Measurements from ENCODE around the gene OPRL1.
A peak's percentile ranks its signal among the peaks of the same experiment; 100 is the strongest.

The OPRL1 gene

DNA sequence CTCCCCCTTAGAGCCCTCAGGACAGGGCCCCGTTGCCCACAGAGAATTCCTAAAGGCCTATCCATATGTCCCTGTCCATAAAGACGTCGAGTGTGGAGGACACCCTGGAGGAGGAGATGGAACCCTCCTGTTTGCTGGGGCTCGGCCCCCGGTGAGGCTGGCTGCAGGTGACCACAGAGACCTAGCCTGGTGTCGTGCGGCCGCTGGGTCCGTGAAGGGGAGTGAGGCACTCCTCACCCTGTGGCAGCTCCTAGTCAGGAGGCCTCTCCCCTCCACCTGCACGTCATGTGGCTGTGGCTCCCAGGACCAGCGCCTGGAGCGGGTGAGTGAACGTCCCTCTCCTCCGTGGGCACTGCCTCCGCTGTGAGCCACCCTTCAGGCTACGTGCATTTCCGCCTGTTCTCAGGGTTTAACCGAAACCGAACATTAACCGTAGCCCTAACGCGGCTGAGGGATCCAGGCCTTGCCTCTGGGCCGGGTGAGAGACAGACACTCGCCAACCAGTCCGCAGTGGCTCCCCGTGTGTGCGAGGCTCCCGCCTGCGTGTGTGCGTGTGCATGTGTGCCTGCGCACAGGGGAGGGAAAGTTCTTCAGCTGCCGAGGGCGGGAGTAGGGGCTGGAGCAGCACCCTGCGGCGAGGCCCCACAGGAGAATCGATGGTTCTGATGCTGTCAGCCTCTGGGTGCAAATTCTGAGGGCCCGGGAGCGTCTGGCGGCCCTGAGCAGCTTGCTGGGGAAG, 22.8 kb upstream of the OPRL1 start:
- DNase-seq, result no peak

- DNase-seq, result no peak
Observed at GRCh38 chr20:64057628-64058498, 22.0 kb upstream of the OPRL1 start.

DNA sequence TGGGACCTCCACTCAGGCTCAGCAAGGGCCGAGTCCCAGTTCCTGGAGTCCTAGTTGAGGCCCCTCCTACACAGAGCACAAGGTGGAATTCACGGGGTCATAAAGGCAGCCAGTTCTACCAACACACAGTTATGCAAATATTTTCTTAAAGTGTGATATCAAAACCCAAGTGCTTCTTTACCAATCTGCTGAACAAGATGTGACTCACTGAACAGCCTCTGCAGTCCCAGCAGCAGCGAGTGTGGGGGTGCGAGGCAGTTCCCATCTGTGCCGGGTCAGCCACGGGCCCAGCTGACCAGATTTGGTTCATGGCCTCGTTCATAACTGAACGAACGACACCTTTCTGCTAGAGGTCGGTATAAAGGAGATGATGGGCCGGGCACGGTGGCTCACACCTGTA, 21.3 kb upstream of the OPRL1 start:
- peak; percentile 58 for DNase-seq

DNA sequence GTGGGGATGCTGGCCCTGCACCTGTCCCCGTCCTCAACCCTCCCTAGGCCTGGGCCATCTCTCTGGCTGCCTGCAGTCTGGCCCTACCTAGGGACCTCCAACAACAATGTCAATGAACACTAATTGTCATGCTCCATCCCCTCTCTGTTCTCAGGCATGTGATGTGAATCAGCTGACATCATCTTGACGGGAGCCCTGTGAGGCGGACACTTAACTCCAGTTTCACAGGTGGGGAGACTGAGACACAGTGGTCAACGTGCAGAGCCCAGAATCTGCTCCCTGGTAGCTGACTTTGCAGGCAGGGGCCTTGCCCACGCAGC, 17.6 kb upstream of the OPRL1 start:
- DNase-seq, result no peak

- DNase-seq, result peak; percentile 96
Observed at GRCh38 chr20:64062596-64063388, 17.1 kb upstream of the OPRL1 start, which contains the start of gene TCEA2. Gene TCEA2, plus strand, starts transcription at chr20:64063198. Its CDS starts 115 bp downstream, at chr20:64063313.

DNA sequence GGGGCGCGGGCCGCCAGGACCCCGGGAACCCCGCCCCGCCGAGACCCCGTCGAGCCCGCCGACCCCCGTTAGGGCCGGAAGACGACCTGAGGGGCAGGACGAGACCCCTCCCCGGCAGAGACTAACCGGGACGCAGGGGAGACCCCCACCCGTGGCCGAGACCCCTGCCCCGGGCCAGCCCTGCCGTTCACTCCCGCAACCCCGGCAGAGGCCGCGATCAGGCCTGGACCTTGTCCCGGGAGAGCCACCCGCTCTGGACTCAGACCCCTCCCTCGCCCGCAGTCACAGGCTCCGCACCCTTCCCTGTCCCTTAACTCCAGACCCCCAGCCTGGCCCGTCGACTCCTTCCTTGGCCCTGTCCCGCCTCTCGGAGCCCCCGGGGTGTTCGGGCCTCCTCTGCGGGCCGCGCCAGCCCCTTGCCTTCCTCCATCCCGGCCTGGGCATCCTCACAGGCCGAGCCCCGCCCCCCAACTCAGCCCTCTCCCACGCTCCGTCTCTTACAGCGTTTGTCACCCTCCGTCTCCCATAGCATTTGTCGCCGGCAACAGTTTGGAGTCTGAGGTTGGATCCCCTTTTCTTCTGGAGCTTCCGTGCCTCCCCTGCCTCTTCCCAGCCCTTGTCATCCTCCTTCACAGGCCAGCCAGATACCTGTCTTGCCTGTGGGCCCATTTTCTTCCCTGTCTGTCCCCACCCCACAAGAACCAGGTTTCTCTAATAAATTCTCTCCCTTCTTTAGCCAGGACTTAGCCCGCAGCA, 16.3 kb upstream of the OPRL1 start:
- DNase-seq, result no peak

GRCh38 chr20:64064145-64064698, 15.7 kb upstream of the OPRL1 start:
- peak; percentile 68 for DNase-seq

DNA sequence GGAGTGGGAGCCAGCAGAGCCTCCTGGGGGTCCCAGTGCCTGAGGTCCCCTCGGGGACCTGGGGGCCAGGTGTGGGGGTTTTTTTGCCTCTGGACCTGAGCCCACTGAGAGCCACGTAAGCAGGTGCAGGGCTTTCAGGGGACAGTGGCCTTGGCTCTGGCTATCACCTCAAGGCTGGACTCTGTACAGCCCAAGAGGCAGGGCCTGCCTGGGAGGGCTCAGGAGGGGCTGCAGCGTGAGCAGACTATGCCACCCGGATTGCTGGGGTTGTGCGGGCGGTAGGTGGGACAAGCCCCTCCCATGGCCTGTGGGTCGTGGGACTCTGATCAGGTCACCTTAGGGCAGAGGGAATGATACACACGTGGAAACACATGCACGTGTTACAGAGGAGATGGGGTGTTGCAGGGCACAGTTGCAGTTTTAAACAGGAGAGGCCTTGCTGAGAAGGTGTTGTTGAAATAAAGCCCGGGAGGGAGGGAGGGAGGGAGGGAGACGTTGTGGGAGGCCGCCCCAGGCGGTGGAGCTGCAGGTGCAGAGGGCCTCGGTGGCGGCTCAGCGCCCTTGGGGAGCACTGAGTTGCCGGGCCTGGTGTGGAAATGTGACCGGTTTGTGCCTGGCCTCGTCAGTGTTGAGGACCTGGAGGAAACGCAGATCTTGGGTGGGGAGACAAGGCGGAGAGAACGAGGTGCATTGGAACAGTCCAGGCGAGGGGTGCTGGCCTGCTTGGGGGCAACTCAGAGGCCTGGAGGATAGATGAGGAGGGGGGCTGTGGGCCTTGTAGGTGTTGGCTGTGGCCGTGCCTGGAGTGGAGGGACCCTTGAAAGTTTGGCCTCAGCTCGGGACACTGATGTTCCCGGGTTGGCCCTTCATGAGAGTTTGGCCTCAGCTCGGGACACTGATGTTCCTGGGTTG, 14.6 kb upstream of the OPRL1 start:
- DNase-seq, result no peak

DNA sequence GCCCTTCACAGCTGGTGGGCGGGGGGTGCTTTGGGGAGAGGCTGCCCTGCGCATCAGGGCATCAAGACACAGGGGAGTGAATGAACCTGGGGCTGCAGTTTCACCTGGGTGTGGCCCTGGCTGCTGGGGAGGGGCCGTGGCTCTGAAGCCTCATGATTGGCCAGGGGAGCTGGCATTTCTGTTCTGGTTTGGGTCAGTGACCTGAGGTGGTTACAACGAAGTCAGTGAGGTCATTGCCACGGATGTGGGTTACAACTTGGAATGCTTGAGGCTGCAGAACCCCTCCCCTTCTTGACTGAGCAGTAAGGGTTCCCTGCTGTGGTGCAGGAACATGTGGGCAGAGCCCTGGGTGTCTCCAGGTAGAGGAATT, 13.9 kb upstream of the OPRL1 start:
- DNase-seq, result peak; percentile 77

DNA sequence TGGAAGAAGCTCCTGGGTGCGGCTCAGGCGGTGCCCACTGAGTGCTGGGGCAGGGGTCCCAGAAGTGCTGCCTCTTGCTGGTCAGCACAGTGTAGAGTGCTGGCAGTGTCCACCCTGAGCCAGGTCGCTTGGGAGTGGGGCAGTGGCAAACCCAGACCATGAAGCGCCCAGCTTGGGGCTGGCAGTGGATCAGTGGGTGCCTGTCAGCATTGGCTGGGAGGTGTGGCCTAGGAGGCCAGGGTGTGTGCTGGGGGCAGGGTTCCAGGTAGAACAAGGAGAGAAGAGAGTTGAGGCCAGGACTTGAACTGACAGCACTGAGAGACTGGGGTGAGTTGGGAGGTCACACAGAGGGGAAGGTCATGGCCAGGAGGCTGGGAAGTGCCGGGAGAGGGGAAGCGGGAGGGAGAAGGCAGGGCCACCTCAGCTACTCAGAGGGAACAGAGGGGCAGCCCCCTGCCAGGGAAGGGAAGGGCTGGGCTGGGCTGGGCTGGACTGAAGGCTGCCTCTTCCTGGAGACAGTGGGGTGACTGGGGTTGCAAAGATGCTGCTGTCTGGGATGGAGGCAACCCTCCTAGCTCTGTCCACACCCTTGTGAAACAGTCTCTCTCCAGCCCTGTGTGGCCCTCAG, 12.8 kb upstream of the OPRL1 start:
- no peak for DNase-seq

- DNase-seq, result no peak
Observed at GRCh38 chr20:64067733-64068307, 12.1 kb upstream of the OPRL1 start.

DNA sequence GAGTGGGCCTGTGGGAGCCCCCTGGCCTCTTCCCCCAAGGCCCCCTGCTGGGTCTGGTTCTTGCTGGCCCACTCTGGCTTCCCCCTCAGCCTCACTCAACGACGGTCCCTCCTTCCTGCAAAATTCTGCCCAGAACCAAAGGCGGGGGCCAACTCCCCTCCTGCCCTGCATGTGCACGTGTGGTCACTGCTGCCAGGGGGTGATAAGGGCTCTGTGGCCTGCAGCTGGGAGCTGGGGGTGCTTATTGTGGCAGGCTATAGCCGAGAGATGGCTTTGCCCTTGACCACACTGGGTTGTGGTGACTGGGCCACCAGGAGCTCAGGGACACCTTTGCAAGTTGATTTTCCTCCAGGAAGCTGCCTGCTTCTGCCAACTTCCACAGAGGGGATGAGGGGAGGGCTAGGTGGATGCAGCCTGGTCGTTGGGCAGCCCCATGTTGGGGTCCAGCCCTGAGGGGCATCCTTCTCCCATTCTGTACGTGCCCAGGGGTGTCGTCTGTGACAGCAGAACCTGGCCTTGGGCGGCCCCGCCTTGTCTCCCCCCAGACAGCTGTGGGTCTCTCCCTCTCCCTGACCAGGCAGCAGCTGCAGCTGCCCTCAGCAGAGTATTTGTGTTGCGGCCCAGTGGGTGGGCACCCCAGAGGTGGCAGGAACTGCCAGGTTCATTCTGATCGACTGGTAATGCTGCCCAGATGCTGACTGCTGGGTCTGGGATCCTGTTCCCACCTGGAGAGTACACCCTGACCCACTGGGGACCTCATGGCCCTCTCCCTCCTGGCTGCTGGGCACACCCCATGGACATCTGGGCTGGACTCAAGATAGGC, 11.3 kb upstream of the OPRL1 start:
- no peak for DNase-seq

DNA sequence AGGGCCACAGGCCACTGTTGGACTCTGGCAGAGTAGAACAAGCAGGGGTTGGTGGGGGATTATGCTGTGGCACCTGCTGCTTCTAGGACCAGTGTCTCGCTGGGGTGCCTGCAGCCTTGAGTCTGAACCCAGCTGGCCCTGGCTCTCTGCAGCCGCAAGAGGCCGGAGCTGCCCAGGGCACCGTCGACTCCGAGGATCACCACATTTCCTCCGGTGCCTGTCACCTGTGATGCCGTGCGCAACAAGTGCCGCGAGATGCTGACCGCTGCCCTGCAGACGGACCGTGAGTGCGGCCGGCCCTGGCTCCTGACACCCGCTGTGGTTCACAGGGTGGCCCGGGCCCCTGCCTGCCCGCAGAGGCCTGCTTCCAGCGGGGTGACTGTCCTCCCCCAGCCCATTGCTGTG, 10.7 kb upstream of the OPRL1 start:
- no peak for DNase-seq

- DNase-seq, result no peak
Observed at GRCh38 chr20:64069614-64070243, 10.2 kb upstream of the OPRL1 start.

DNA sequence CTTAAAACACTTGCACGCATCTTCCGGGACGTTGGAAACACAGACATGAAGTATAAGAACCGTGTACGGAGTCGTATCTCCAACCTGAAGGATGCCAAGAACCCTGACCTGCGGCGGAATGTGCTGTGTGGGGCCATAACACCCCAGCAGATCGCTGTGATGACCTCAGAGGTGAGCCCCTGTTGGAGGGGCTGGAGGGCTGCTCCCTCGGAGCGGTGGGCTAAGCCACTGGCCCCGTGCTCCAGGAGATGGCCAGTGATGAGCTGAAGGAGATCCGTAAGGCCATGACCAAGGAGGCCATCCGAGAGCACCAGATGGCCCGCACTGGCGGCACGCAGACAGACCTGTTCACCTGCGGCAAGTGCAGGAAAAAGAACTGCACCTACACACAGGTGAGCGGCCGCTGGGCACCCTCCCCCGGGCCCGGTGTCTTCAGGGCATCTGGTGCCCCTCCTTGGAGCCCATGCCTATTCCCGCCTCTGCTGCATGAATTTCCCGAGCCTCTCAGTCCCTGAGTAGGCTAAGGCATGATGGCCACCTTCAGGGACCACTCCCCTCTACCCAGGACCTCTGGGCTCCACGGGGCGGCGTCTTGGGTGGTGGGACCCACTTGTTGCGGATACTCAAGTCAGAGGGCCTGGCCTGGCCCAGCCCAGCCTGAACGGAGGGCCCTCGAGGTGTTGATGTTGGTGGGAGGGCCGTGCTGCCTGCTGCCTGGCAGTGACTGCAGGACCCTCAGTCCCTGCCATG, 9.5 kb upstream of the OPRL1 start:
- no peak for DNase-seq

DNA sequence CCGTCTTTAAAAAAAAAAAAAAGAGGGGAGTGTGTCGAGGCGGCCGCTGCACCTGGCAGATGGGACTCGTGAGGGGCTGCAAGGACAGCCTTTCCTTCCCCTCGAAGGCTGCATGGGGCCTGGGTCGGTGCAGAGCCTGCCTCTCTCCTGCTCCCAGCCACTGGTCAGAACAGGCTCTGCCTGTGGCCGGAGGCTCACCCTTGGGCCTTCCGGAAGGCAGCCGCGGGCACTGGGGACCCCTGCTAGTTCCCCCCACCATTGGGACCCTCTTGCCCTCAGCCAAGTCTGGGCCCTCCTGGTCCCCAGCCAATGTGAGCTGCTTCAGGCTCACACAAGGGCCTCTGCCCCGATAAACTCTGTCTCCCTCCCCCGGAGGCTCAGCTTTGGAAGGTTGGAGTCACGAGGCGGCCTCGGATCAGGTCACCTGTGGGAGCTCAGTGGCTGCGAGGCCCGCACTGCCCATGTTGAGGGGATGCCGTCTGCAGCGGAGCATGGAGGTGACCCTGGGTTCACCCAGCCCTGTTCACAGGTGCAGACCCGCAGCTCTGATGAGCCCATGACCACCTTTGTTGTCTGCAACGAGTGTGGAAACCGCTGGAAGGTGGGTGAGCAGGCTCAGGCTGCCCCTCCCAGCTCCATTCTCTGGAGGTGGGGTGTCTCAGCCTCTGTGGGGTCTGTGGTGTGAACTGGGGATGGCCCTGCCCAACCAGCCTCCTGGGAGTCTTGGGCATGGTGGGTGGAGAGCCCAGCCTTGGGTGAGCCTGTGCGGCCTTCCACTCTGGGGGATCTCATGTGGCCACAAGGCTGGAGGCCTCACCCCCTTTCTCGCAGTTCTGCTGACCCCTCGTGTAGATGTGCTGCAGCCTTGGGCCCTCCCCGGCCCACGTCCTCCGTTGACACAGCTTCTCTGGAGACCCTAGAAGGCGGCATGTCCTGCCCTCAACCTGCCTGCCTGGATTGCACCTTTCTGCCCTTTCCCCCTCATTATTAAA, 8.2 kb upstream of the OPRL1 start:
- no peak for DNase-seq

DNA sequence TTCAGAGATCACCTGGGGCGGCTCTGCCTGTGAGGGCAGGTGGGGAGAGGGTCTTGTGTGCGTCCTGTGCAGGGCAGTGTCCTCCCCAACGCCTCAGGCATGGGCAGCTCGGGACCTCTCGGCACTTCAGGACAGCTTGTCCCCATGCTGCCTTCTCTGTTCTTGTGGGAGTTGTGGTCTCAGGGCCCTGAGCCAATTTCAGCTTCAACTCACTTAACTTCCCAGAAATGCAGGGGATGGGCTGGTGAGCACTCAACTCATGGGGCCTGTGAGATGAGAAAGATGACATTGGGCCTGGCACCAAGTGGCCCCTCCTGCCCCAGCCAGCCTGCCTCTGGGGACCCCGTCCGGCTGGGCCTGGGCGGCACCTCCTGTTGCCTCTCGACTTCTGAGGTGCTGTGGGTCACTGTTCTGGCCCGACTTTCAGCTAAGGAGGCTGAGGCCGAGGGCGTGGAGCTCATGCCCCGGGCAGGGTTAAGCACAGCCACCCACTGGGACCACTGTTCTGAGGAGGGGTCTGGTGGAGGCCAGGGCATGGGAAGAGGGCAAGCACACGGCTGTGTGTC, 7.3 kb upstream of the OPRL1 start:
- no peak for DNase-seq
